ENCODE measurements around the gene OTOS. TPM values are rescaled to one million over a fixed set of nuclear protein-coding genes. Genes with fewer than 3 reads are reported as not detected.

Gene OTOS
- total and polyA plus RNA-seq, 2 of the 4 experiments (the other 2 are of a cell fraction), result 0.34 TPM; not detected in 1

- no TSS peak for BruUV-seq (replicated peaks)
- H2BK120ac ChIP-seq (ENCODE audit: low read depth, low read length), result no peak overlapping the region
- no peak for DNase-seq
- H3K9me3 ChIP-seq (ENCODE audit: control insufficient read depth, insufficient read depth, low read length), result no peaks in the 10 kb centered on the region
- no peak for TF ChIP-seq RCOR1 (IDR thresholded peaks at IDR 0.05; ENCODE audit: insufficient replicate concordance, low read length)
- no peak for TF ChIP-seq RAD21 (IDR thresholded peaks at IDR 0.05; ENCODE audit: low read length)
- TF ChIP-seq MXI1 (IDR thresholded peaks at IDR 0.05; ENCODE audit: borderline replicate concordance, low read depth, low read length), result no peak
- TF ChIP-seq NFE2L2 (IDR thresholded peaks at IDR 0.05; ENCODE audit: low read depth, low read length), result no peak
- TF ChIP-seq POLR2A (IDR thresholded peaks at IDR 0.05; ENCODE audit: low read depth, low read length), result no peak
- TF ChIP-seq RFX5 (IDR thresholded peaks at IDR 0.05; ENCODE audit: low read depth, low read length), result no peak
- TF ChIP-seq CEBPB (IDR thresholded peaks at IDR 0.05; ENCODE audit: low read depth, low read length), result no peak
- no peak for TF ChIP-seq FOS (IDR thresholded peaks at IDR 0.05; ENCODE audit: low read depth, low read length)
- TF ChIP-seq, protein P1, sequence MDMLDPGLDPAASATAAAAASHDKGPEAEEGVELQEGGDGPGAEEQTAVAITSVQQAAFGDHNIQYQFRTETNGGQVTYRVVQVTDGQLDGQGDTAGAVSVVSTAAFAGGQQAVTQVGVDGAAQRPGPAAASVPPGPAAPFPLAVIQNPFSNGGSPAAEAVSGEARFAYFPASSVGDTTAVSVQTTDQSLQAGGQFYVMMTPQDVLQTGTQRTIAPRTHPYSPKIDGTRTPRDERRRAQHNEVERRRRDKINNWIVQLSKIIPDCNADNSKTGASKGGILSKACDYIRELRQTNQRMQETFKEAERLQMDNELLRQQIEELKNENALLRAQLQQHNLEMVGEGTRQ (IDR thresholded peaks at IDR 0.05; ENCODE audit: low read depth, low read length), result no peak
- no peak for TF ChIP-seq MAZ (IDR thresholded peaks at IDR 0.05; ENCODE audit: borderline replicate concordance, low read depth, low read length)
- TF ChIP-seq, protein P2, sequence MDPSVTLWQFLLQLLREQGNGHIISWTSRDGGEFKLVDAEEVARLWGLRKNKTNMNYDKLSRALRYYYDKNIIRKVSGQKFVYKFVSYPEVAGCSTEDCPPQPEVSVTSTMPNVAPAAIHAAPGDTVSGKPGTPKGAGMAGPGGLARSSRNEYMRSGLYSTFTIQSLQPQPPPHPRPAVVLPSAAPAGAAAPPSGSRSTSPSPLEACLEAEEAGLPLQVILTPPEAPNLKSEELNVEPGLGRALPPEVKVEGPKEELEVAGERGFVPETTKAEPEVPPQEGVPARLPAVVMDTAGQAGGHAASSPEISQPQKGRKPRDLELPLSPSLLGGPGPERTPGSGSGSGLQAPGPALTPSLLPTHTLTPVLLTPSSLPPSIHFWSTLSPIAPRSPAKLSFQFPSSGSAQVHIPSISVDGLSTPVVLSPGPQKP (IDR thresholded peaks at IDR 0.05; ENCODE audit: borderline replicate concordance, low read depth, low read length), result no peak
- no peak for TF ChIP-seq BHLHE40 (IDR thresholded peaks at IDR 0.05; ENCODE audit: low read depth, low read length)
- TF ChIP-seq SMC3 (IDR thresholded peaks at IDR 0.05; ENCODE audit: low read depth, low read length), result no peak
- TF ChIP-seq CTCF (conservative IDR thresholded peaks at IDR 0.05; ENCODE audit: low read depth, low read length), result no peak
- no peak overlapping the region for H3K18ac ChIP-seq (ENCODE audit: low read depth, low read length)
- H2BK20ac ChIP-seq (ENCODE audit: low read depth, low read length), result no peak overlapping the region
- H2AK5ac ChIP-seq (ENCODE audit: low read depth, low read length), result no peak overlapping the region
- H3K4me3 ChIP-seq (ENCODE audit: insufficient read depth, low read depth, low read length), result no peak overlapping the region
- no peaks in the 10 kb centered on the region for H3K4me1 ChIP-seq (ENCODE audit: control insufficient read depth, insufficient read depth, low read length)
- no peak overlapping the region for H3K14ac ChIP-seq (replicated peaks; ENCODE audit: low read depth, low read length)
- dilution Hi-C loops (cut with HindIII; ENCODE audit: low sequenced_read_pairs, unreplicated experiment), result no loop called here
- H3K27ac ChIP-seq (ENCODE audit: insufficient read depth, low read length), result no peak overlapping the region
- H4K20me1 ChIP-seq (ENCODE audit: insufficient read depth, low read length), result no peaks in the 10 kb centered on the region
- H3K27me3 ChIP-seq (ENCODE audit: control insufficient read depth, insufficient read depth, low read length), result peaks cover 6% of the 10 kb centered on the region
- no peak overlapping the region for H2AK9ac ChIP-seq (replicated peaks; ENCODE audit: low read depth, low read length, poor library complexity)
- POLR2A ChIA-PET (ENCODE audit: unreplicated experiment), result no interaction called here
- H4K5ac ChIP-seq (ENCODE audit: low read depth, low read length), result no peak overlapping the region
- H3K79me1 ChIP-seq (ENCODE audit: low read depth in 1 of 2, low read length in 2 of 2), result no peaks in the 10 kb centered on the region
- in situ Hi-C loops (cut with MboI; ENCODE audit: low sequenced_read_pairs), result no loop called here
- H4K8ac ChIP-seq (ENCODE audit: low read depth in 2 of 2, low read length in 2 of 2), result no peak overlapping the region
- CTCF ChIA-PET, result no interaction called here
- 41% methylated on average over 3 of the region's 17 CpGs; no CpG with 5 or more reads in 1 of the 2 experiments for WGBS, 2 experiments (ENCODE audit: extremely low coverage in 2 of 2, insufficient read length in 1 of 2)
- H2BK5ac ChIP-seq (ENCODE audit: low read depth, low read length, poor library complexity, severe bottlenecking), result no peak overlapping the region
- intact Hi-C loops (cut with micrococcal nuclease), result no loop called here
- H3K36me3 ChIP-seq (ENCODE audit: control insufficient read depth, insufficient read depth, low read length), result no peaks in the 10 kb centered on the region
- no peak overlapping the region for H3K4ac ChIP-seq (ENCODE audit: low read depth, low read length)
- H3K23ac ChIP-seq (ENCODE audit: low read depth, low read length), result no peak overlapping the region
- no peak overlapping the region for H2AFZ ChIP-seq (replicated peaks; ENCODE audit: low read length, poor library complexity)
- no peak overlapping the region for H2BK15ac ChIP-seq (ENCODE audit: low read depth, low read length)
- no peak overlapping the region for H3K4me2 ChIP-seq (ENCODE audit: low read depth, low read length)
- no peak overlapping the region for H3K56ac ChIP-seq (ENCODE audit: extremely low read depth, insufficient read depth, low read length)
- no peak for ATAC-seq (ENCODE audit: low read depth)
- H4K91ac ChIP-seq (ENCODE audit: insufficient read depth, low read depth, low read length), result no peak overlapping the region
- H3K9me1 ChIP-seq (ENCODE audit: insufficient read depth, low read length), result peaks cover 2% of the 10 kb centered on the region; the same call in 1 of the 2 replicates
- no peak overlapping the region for H3K9ac ChIP-seq (ENCODE audit: low read depth, low read length)
Observed at GRCh38 chr2:240106765-240107476, 33.5 kb downstream of the OTOS start.

Measured in IMR-90 (cell line).